ENCODE data around the gene GRID1. TPM values are rescaled to one million over a fixed set of nuclear protein-coding genes. Genes with fewer than 3 reads are reported as not detected.
"Not testable (repeated sequence)": the region's sequence is repeated elsewhere in the genome, so short reads cannot be mapped to it uniquely, and the experiment has no call there.

Gene GRID1
- total RNA-seq, 1 experiment from 2014 or later, result 0.31 TPM

- no peaks in the 10 kb centered on the region for H3K36me3 ChIP-seq (replicated peaks; ENCODE audit: control insufficient read depth, insufficient read depth, low read length)
- no peak for DNase-seq
- H3K27me3 ChIP-seq (ENCODE audit: control insufficient read depth, insufficient read depth, low read length), result no peaks in the 10 kb centered on the region
- H3K4me3 ChIP-seq (ENCODE audit: insufficient read depth, low read depth, low read length), result no peak overlapping the region
Observed at GRCh38 chr10:86245015-86245394, 121.6 kb downstream of the GRID1 start.

- Histone ChIP-seq H3K36me3 (replicated peaks; ENCODE audit: control insufficient read depth, insufficient read depth, low read length) (no peaks in the 10 kb centered on the region), H3K27me3 (ENCODE audit: control insufficient read depth, insufficient read depth, low read length) (no peaks in the 10 kb centered on the region), H3K4me3 (ENCODE audit: insufficient read depth, low read depth, low read length) (no peak overlapping the region)
- no peak for DNase-seq
Observed at GRCh38 chr10:86244297-86245014, 122.1 kb downstream of the GRID1 start.

GRCh38 chr10:86243651-86244155, 122.9 kb downstream of the GRID1 start:
- no peak overlapping the region for H3K4me3 ChIP-seq (ENCODE audit: insufficient read depth, low read depth, low read length)
- no peak for DNase-seq
- no peaks in the 10 kb centered on the region for H3K36me3 ChIP-seq (replicated peaks; ENCODE audit: control insufficient read depth, insufficient read depth, low read length)
- H3K27me3 ChIP-seq (ENCODE audit: control insufficient read depth, insufficient read depth, low read length), result no peaks in the 10 kb centered on the region

GRCh38 chr10:86242761-86243160, 123.8 kb downstream of the GRID1 start:
- no peak for DNase-seq

GRCh38 chr10:86238089-86238488, 128.5 kb downstream of the GRID1 start:
- DNase-seq; H3K27me3 ChIP-seq (ENCODE audit: control insufficient read depth, insufficient read depth, low read length); H3K4me3 ChIP-seq (ENCODE audit: insufficient read depth, low read depth, low read length); H3K36me3 ChIP-seq (replicated peaks; ENCODE audit: control insufficient read depth, insufficient read depth, low read length): not testable (repeated sequence)

More at GRCh38 chr10:86242761-86243160, 123.8 kb downstream of the GRID1 start:
- no peaks in the 10 kb centered on the region for H3K36me3 ChIP-seq (replicated peaks; ENCODE audit: control insufficient read depth, insufficient read depth, low read length)
- H3K4me3 ChIP-seq (ENCODE audit: insufficient read depth, low read depth, low read length), result no peak overlapping the region
- no peaks in the 10 kb centered on the region for H3K27me3 ChIP-seq (ENCODE audit: control insufficient read depth, insufficient read depth, low read length)

GRCh38 chr10:86234541-86235270, 131.9 kb downstream of the GRID1 start:
- DNase-seq, result peak; percentile 72
- no peaks in the 10 kb centered on the region for H3K36me3 ChIP-seq (replicated peaks; ENCODE audit: control insufficient read depth, insufficient read depth, low read length)
- no peaks in the 10 kb centered on the region for H3K27me3 ChIP-seq (ENCODE audit: control insufficient read depth, insufficient read depth, low read length)
- H3K4me3 ChIP-seq (ENCODE audit: insufficient read depth, low read depth, low read length), result no peak overlapping the region

- Histone ChIP-seq H3K4me3 (ENCODE audit: insufficient read depth, low read depth, low read length) (no peak overlapping the region), H3K27me3 (ENCODE audit: control insufficient read depth, insufficient read depth, low read length) (no peaks in the 10 kb centered on the region), H3K36me3 (replicated peaks; ENCODE audit: control insufficient read depth, insufficient read depth, low read length) (no peaks in the 10 kb centered on the region)
- no peak for DNase-seq
Observed at GRCh38 chr10:86234107-86234506, 132.5 kb downstream of the GRID1 start.

- Histone ChIP-seq H3K36me3 (replicated peaks; ENCODE audit: control insufficient read depth, insufficient read depth, low read length) (no peaks in the 10 kb centered on the region), H3K27me3 (ENCODE audit: control insufficient read depth, insufficient read depth, low read length) (no peaks in the 10 kb centered on the region), H3K4me3 (ENCODE audit: insufficient read depth, low read depth, low read length) (no peak overlapping the region)
- DNase-seq, result no peak
Observed at GRCh38 chr10:86233131-86233530, 133.5 kb downstream of the GRID1 start.

- Histone ChIP-seq H3K27me3 (ENCODE audit: control insufficient read depth, insufficient read depth, low read length) (no peaks in the 10 kb centered on the region), H3K36me3 (replicated peaks; ENCODE audit: control insufficient read depth, insufficient read depth, low read length) (no peaks in the 10 kb centered on the region), H3K4me3 (ENCODE audit: insufficient read depth, low read depth, low read length) (no peak overlapping the region)
- no peak for DNase-seq
Observed at GRCh38 chr10:86232644-86233043, 134.0 kb downstream of the GRID1 start.

GRCh38 chr10:86231796-86232560, 134.6 kb downstream of the GRID1 start:
- no peak for DNase-seq
- H3K36me3 ChIP-seq (replicated peaks; ENCODE audit: control insufficient read depth, insufficient read depth, low read length), result no peaks in the 10 kb centered on the region
- H3K4me3 ChIP-seq (ENCODE audit: insufficient read depth, low read depth, low read length), result no peak overlapping the region
- H3K27me3 ChIP-seq (ENCODE audit: control insufficient read depth, insufficient read depth, low read length), result no peaks in the 10 kb centered on the region

GRCh38 chr10:86230557-86231180, 135.9 kb downstream of the GRID1 start:
- Histone ChIP-seq H3K36me3 (replicated peaks; ENCODE audit: control insufficient read depth, insufficient read depth, low read length) (no peaks in the 10 kb centered on the region), H3K4me3 (ENCODE audit: insufficient read depth, low read depth, low read length) (no peak overlapping the region), H3K27me3 (ENCODE audit: control insufficient read depth, insufficient read depth, low read length) (no peaks in the 10 kb centered on the region)
- no peak for DNase-seq

GRCh38 chr10:86229811-86230556, 136.6 kb downstream of the GRID1 start:
- no peaks in the 10 kb centered on the region for H3K27me3 ChIP-seq (ENCODE audit: control insufficient read depth, insufficient read depth, low read length)
- H3K36me3 ChIP-seq (replicated peaks; ENCODE audit: control insufficient read depth, insufficient read depth, low read length), result no peaks in the 10 kb centered on the region
- H3K4me3 ChIP-seq (ENCODE audit: insufficient read depth, low read depth, low read length), result no peak overlapping the region
- no peak for DNase-seq

- no peak for DNase-seq
- Histone ChIP-seq H3K27me3 (ENCODE audit: control insufficient read depth, insufficient read depth, low read length) (no peaks in the 10 kb centered on the region), H3K36me3 (replicated peaks; ENCODE audit: control insufficient read depth, insufficient read depth, low read length) (no peaks in the 10 kb centered on the region), H3K4me3 (ENCODE audit: insufficient read depth, low read depth, low read length) (no peak overlapping the region)
Observed at GRCh38 chr10:86229376-86229775, 137.2 kb downstream of the GRID1 start.
